ENCODE data around the gene UST. TPM values are rescaled to one million over a fixed set of nuclear protein-coding genes. Genes with fewer than 3 reads are reported as not detected.

UST gene
- total and polyA plus RNA-seq, 2 donors (not counting 1 experiment from before 2014, with no cell fraction given) = 7.3 to 16.9 TPM

GRCh38 chr6:149044528-149044927 is 297.7 kb downstream of the UST start:
- no peak overlapping the region for H3K4me2 ChIP-seq (replicated peaks; ENCODE audit: low read depth, low read length, poor library complexity, severe bottlenecking)
- H3K4me1 ChIP-seq (ENCODE audit: control insufficient read depth in 2 of 2, insufficient read depth in 2 of 2, low read length in 2 of 2) = peaks cover 22 to 32% of the 10 kb centered on the region in 2 donors
- H3K36me3 ChIP-seq (replicated peaks in 1 of 2; ENCODE audit: control extremely low read depth in 1 of 2, control insufficient read depth in 1 of 2, extremely low read depth in 1 of 2, insufficient read depth in 2 of 2, low read length in 1 of 2) = no peaks in the 10 kb centered on the region
- Mint-ChIP-seq H3K4me1 (peaks cover 39% of the 10 kb centered on the region), H3K9me3 (ENCODE audit: insufficient read depth) (no peaks in the 10 kb centered on the region), H3K27ac (no peak overlapping the region), H3K4me3 (no peak overlapping the region), H3K27me3 (no peaks in the 10 kb centered on the region)
- peaks cover 0 to 3% (median 0%) of the 10 kb centered on the region in 3 donors for H3K9me3 ChIP-seq (ENCODE audit: control extremely low read depth in 1 of 3, control insufficient read depth in 2 of 3, insufficient read depth in 1 of 3, low read length in 2 of 3)
- POLR2A ChIA-PET = no interaction called here
- 92% methylated on average over 7 of the region's 8 CpGs for WGBS (ENCODE audit: insufficient coverage)
- H3K27me3 ChIP-seq (replicated peaks in 1 of 4; ENCODE audit: control extremely low read depth in 1 of 4, control insufficient read depth in 3 of 4, insufficient read depth in 4 of 4, low read length in 3 of 4) = no peaks in the 10 kb centered on the region
- DNase-seq (no peak), ATAC-seq (ENCODE audit: low read depth) (no peak)
- no peak overlapping the region for H3K9ac ChIP-seq (ENCODE audit: low read length)
- no peaks in the 10 kb centered on the region for H4K20me1 ChIP-seq (ENCODE audit: control insufficient read depth, insufficient read depth, low read length, poor library complexity, severe bottlenecking)
- H3K79me2 ChIP-seq (ENCODE audit: control insufficient read depth, insufficient read depth, low read length) = no peaks in the 10 kb centered on the region
- no peak overlapping the region for H2AFZ ChIP-seq (ENCODE audit: insufficient read depth, low read depth, low read length, poor library complexity, severe bottlenecking)
- TF ChIP-seq, protein P1, sequence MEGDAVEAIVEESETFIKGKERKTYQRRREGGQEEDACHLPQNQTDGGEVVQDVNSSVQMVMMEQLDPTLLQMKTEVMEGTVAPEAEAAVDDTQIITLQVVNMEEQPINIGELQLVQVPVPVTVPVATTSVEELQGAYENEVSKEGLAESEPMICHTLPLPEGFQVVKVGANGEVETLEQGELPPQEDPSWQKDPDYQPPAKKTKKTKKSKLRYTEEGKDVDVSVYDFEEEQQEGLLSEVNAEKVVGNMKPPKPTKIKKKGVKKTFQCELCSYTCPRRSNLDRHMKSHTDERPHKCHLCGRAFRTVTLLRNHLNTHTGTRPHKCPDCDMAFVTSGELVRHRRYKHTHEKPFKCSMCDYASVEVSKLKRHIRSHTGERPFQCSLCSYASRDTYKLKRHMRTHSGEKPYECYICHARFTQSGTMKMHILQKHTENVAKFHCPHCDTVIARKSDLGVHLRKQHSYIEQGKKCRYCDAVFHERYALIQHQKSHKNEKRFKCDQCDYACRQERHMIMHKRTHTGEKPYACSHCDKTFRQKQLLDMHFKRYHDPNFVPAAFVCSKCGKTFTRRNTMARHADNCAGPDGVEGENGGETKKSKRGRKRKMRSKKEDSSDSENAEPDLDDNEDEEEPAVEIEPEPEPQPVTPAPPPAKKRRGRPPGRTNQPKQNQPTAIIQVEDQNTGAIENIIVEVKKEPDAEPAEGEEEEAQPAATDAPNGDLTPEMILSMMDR (IDR thresholded peaks at IDR 0.05) = no peak
- no peak for TF ChIP-seq EZH2 (IDR thresholded peaks at IDR 0.05; ENCODE audit: borderline replicate concordance, insufficient read depth, low read depth, low read length, poor library complexity, severe bottlenecking)
- no peak overlapping the region for H3K4me3 ChIP-seq (ENCODE audit: control extremely low read depth in 1 of 5, extremely low read depth in 1 of 5, insufficient read depth in 1 of 5, low read depth in 2 of 5, low read length in 4 of 5)
- no peak overlapping the region for H3K27ac ChIP-seq (ENCODE audit: low read length in 2 of 2)
- intact Hi-C loops (cut with micrococcal nuclease) = no loop called here
- CTCF ChIA-PET = interaction anchor here (0.7 to 3.5 kb wide), 8 partner anchors 10 to 389 kb away, joined by 3 to 19 read pairs (median 3); no protein-coding TSS in a partner anchor

DNA sequence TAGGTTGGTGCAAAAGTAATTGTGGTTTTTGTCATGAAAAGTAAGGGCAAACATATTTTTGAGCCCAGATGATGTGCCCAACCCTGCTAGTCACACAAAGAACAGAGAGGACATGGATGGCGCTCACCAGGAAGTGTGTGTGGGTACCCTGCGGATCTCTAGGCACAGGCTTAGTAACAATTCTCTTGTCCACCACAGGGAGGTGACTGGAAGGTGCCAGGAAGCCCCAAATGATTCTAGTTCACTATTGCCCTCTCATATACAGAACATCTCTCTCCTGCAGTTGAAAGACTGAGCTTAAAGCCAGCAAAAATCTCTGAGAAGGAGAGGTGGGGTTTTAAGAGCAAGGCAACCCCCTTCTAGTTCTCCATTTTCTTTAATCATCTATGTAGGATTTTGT is 298.6 kb downstream of the UST start:
- Histone ChIP-seq H3K79me2 (ENCODE audit: control insufficient read depth, insufficient read depth, low read length) (no peaks in the 10 kb centered on the region), H3K36me3 (replicated peaks in 1 of 2; ENCODE audit: control extremely low read depth in 1 of 2, control insufficient read depth in 1 of 2, extremely low read depth in 1 of 2, insufficient read depth in 2 of 2, low read length in 1 of 2) (no peaks in the 10 kb centered on the region), H3K9ac (ENCODE audit: low read length) (no peak overlapping the region), H3K27me3 (replicated peaks in 1 of 4; ENCODE audit: control extremely low read depth in 1 of 4, control insufficient read depth in 3 of 4, insufficient read depth in 4 of 4, low read length in 3 of 4) (no peaks in the 10 kb centered on the region), H3K9me3 (ENCODE audit: control extremely low read depth in 1 of 3, control insufficient read depth in 2 of 3, insufficient read depth in 1 of 3, low read length in 2 of 3) (peaks cover 0 to 3% (median 0%) of the 10 kb centered on the region in 3 donors), H3K27ac (ENCODE audit: low read length in 2 of 2) (peak overlapping the region in 1 of 2 donors; percentile 12), H3K4me2 (replicated peaks; ENCODE audit: low read depth, low read length, poor library complexity, severe bottlenecking) (no peak overlapping the region), H3K4me1 (ENCODE audit: control insufficient read depth in 2 of 2, insufficient read depth in 2 of 2, low read length in 2 of 2) (peaks cover 22 to 32% of the 10 kb centered on the region in 2 donors), H4K20me1 (ENCODE audit: control insufficient read depth, insufficient read depth, low read length, poor library complexity, severe bottlenecking) (no peaks in the 10 kb centered on the region), H2AFZ (ENCODE audit: insufficient read depth, low read depth, low read length, poor library complexity, severe bottlenecking) (no peak overlapping the region), H3K4me3 (ENCODE audit: control extremely low read depth in 1 of 5, extremely low read depth in 1 of 5, insufficient read depth in 1 of 5, low read depth in 2 of 5, low read length in 4 of 5) (no peak overlapping the region)
- WGBS (ENCODE audit: insufficient coverage) = 53% methylated on average over 2 of the region's 2 CpGs
- DNase-seq (peak; percentile 30), ATAC-seq (ENCODE audit: low read depth) (peak; percentile 51)
- Mint-ChIP-seq H3K4me3 (no peak overlapping the region), H3K9me3 (ENCODE audit: insufficient read depth) (no peaks in the 10 kb centered on the region), H3K27ac (peak overlapping the region; percentile 26), H3K4me1 (peaks cover 39% of the 10 kb centered on the region), H3K27me3 (no peaks in the 10 kb centered on the region)
- CTCF ChIA-PET = interaction anchor here (0.5 to 3.5 kb wide), 12 partner anchors 15 to 471 kb away, joined by 3 to 19 read pairs (median 4); no protein-coding TSS in a partner anchor
- TF ChIP-seq, protein P1 (IDR thresholded peaks at IDR 0.05) = peak; percentile 27
- no peak for TF ChIP-seq EZH2 (IDR thresholded peaks at IDR 0.05; ENCODE audit: borderline replicate concordance, insufficient read depth, low read depth, low read length, poor library complexity, severe bottlenecking)
- POLR2A ChIA-PET = no interaction called here
- intact Hi-C loops (cut with micrococcal nuclease) = loop anchor here (5.0 kb wide), 1 partner anchor 37 kb away; no protein-coding TSS in a partner anchor
